CD1c-positive myeloid dendritic cell (primary cell): ENCODE data around the gene ELOVL2.
A peak's percentile ranks its signal among the peaks of the same experiment; 100 is the strongest.

Experiments
- DNase-seq: peaks from one replicate; pipeline ENCODE4 v3.0.0-alpha.2; 2016; ENCODE audit errors: extremely low spot score

Gene ELOVL2

DNA sequence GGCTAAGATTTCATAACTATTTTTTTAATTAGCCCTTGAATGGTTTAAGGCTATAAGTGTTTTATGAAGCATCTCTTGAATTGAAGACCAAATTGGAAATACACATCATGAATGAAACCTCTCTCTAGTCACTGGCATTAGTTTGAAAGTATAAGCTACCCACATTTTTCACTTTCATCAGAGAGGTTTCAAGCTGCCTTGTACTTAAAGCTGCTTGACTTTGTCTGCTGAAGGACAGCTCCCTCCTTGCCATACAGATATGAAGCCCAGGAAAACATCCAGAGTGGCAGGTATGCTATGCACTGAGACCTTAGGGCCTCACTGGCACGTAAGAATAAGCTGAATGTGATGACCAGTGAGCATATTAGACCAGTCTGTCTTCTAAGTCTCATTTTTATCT is 62.7 kb downstream of the ELOVL2 start:
- DNase-seq, result no peak

DNA sequence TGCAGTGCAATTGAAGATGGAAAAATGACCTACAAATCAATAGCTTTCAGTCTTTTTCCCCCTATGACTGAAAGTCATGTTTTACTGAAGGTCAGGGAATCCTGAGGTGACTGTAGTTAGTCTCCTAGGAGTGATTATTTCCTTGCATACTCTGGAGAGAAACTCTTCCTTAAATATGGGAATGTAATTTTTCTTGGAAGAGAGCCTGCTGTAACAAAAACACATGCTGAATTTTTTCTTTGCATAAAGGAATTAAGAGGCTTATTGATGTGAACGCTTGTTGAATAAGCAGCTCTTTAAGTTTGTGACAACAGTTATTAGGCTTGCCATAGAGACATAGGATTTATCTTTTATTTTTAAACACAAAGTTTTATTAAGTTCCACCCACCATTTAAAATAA is 64.5 kb downstream of the ELOVL2 start:
- DNase-seq, result no peak

DNA sequence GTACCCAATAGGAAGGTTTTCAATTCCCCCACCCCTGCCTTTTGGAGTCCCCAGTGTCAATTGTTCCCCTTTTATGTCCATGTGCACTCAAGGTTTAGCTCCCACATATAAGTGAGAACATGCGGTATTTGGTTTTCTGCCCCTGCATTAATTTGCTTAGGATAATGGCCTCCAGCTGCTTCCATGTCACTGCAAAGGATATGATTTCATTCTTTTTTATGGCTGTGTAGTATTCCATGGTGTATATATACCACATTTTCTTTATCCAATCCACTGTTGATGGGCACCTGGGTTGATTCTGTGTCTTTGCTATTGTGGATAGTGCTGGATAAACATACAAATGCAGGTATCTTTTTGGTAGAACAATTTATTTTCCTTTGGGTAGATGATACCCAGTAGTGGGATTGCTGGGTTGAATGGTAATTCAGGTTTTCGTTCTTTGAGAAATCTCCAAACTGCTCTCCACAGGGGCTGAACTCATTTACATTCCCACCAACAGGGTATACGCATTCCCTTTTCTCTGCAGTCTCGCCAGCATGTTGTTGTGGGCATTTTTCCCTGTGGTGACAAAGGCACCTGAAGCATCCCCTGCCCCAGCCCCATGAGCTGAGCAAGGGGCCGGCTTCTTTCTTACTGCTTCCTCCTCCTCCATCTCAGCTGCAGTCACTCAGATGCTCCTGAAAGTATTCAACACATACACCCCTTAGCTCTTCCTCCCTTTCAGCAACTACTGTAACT is 66.7 kb downstream of the ELOVL2 start:
- DNase-seq, result no peak

DNA sequence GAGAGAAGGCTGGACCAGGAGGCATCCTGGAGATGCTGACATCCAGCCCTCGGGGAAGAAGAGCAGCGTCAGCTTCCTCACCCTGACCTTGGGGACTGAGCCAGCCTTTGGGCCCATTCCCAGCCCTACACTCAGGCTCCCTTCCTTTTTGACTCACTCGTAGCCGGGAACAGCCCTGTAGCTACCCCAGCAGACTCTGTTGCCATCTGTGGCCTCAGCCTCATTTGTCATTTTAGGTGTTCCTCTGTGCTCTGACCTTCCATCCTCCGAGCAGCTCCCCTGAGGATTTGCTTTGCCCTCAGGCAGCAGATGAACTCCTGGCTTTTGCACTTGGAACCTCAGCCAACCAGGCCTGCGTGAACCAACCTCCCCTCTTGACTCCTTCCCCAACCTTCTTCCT is 67.5 kb downstream of the ELOVL2 start:
- no peak for DNase-seq

DNA sequence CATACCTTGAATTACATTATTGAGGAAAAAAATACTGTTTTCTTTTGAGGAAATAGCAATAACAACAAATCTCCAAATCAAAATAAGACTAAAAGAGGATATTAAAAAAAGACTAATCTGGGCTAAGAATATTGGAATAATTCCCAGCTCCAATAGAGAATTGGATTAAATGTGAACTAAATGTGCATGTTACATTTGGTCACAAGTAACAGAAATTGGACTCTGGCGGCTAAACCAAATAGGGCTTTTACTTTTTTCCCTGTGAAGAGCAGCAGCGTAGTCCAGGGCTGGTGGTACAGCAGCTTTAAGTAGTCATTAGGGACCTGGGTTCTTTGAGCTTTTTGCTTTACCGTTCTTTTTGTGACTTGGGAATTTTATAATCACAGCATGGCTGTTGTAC is 71.9 kb downstream of the ELOVL2 start:
- no peak for DNase-seq

DNA sequence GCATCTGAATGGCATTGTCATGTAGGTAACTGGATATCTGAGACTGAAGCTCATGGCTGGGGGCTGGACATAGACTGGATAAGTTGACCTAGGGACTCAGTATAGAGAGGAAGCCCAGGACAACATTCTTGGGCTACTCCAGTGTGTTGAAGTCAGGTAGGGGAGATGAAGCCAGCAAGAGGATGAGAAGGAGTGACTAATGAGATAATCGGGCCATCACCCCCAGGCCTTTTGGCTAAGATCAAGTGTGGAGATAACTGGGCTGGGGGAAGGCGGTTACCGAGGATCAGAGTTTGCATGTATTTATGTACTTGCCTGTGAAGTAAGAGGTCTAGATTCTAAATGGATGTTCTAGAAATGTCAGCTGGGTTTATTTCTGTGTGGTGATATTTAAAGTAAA is 73.4 kb downstream of the ELOVL2 start:
- no peak for DNase-seq

DNA sequence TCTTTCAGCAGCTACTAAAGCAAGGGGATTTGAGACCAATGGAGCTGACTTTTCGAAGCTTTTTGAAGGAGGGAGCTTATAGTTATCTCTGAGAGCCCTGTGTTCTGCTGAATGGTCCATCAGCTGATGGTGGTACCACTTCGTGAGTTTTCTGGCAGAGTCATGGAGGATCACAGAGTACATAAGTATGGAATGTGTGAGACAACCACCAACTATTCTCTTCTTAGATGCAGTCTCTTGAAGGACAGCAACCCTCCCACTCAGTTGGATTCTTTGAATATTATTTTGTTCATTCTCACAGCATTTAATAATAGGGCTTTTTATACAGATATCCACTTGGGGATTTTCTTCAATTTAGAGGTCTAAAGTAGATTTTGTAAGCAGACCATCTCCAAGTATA is 75.3 kb downstream of the ELOVL2 start:
- no peak for DNase-seq

DNA sequence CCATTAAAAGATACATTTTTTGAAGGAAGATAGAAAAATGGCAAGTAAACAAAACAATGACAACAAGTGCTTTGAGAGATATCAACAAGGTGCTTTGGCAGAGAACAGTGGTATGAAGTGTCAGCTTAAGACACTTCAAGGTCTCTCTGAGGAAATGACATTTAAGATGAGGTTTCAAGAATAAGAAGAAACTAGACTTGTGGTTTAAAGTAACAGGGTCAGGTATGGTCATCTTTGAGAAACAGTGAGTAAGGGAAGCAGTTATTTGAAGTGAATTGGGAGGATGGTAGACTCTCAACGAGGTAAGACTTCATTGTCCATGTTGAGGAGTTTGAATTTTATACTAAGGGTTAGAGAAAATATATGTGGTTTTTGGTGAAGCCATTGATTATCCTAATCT is 79.4 kb downstream of the ELOVL2 start:
- no peak for DNase-seq

DNA sequence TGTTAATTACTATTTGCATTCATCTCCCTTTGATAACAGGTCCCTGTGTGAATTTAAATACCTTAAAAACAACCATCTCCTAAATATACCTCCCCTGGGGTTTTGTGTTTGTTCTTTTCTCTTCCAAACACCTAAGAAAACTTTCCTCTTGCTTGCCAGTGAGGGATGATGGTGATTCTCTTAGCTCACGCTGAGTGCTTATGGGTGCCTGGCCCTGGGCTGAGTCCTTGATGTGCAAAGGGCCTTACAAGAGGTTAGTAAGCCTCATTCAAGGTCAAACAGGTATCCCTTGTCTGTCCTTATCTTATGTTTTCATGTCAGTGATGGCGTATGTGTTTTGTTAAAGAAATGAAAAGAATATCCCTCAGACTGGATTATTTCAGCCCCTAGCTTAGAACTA is 81.0 kb downstream of the ELOVL2 start:
- DNase-seq, result no peak

DNA sequence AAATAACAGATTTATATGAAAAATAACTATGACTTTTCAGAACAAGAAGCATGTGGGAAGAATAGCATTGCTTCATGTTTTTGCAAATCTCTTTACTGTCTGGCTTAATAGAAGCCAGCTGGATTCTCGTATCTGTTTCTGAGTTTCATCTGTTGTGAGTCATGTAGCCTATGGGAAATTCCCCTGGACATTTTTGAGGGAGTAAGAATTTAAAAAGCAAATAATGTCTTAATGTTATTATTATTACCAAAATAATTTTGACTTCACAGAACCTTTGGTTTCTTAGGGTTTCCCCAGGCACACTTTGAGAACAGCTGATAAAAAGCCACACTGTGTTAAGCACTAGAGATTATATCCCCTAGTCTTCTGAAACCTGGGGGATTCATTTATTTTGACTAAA is 81.4 kb downstream of the ELOVL2 start:
- no peak for DNase-seq

DNA sequence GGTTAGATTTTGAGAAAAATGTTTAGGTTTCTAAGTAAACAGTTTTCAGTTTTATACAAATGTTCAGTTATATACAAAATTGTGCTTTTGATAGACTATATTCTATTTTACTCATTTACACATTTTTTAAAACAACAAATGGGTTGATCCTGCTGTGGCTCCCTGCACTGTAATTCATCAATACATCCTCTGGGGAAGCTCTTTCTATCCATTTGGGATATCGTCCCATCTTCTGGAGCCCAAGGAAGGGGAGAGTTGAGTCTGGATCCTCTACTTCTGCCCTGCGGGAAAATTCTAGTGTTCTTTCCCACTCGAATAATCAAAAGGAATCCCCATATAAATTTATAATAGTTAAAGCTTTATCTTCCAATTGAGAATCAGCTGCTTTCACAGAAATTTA is 82.3 kb downstream of the ELOVL2 start:
- no peak for DNase-seq

DNA sequence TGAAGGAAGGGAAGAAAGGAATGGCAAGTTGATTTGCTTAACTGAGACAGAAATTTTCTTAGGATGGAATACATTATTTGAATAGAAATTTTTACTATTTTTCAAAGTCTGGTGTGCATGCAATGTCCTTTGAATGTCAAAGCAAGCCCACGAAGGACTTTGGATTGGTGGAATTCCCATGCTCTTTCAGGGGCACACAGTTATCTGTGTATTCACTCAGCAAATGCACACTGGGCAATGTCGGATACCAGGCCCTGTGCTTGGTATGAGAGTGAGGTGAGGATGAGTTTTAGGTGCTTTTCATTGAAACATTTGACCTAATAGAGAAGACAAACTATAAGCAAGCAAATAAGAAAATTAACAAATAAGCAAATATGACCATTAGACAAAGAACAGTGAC is 83.9 kb downstream of the ELOVL2 start:
- no peak for DNase-seq

DNA sequence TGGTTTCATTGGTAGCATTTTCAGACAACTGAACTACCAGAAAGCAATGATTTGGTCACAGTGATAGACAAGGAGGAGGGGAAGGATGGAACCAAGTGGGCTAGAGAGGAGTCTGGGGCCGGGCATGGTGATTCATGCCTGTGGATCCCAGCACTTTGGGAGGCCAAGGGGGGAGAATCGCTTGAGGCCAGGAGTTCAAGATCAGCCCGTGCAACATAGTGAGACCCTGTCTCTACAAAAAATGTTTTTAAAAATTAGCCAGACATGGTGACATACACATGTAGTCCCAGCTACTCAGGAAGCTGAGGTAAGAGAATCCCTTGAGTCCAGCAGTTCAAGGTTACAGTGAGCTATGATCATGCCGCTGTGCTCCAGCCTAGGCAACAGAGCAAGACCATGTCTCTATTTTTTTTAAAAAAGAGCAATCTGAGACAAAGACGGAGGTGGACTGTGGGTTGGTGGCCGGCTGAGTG is 86.7 kb downstream of the ELOVL2 start:
- no peak for DNase-seq

DNA sequence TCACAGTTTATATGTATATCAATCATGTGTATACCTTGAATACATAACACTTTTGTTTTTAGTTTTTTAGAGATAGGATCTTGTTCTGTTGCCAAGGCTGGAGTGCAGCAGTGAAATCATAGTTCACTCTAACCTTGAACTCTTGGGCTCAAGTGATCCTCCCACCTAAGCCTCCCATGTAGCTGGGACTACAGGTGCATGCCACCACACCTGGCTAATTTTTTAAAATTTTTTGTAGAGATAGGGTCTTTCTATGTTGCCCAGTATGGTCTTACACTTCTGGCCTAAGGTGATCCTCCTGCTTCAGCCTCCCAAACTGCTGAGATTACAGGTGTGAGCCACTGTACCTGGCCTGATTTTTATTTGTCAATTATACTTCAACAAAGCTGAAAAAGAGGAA is 87.3 kb downstream of the ELOVL2 start:
- no peak for DNase-seq

DNA sequence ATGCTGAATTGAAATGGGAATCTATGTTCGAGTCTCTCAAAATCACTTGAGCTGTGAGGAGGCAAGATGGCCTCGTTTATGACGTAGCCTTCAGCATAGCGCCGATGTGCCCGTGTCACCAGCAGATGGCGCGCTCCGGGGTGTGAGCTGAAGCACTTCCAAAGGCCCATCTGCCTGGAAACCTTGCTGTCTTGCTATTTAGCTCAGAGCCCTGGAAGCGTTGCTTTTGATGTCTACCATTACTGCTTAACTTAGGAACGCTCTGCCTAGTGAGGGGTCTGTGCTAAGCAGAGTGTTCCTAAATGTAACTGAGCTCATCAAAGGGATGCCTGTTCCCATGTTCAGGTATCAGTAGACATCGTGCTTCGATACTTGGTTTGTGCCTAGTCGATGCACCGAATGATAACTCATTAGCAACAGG is 89.5 kb downstream of the ELOVL2 start:
- DNase-seq, result peak; percentile 70

DNA sequence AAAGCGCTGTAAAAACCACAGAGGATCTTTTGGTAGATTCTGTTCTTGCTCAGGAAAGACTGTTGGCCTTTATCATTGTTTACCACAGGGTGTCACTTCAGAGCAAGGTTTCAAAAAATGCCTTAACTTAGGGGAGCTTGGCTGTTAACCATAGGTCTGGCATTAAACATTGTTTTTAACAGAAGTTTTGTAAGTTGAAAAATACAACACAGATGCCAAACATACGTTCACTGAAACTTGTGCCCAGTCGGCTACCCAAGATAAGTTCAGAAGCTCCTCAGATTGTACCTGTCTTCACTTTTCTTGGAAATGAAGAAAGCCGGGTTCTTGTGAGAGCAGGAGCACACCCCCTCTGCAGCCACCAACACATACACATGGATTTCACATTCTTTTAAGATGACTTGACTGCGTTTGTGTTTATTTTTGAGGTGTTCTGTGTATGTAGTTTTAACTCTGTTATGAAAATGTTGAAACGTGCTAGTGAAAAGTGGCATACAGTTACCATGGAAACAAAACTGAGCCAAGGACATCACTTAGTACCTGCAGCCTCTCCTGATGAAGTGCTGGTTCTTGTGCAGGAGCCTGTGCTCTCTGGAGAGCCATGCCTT is 92.3 kb downstream of the ELOVL2 start:
- DNase-seq, result peak; percentile 3

DNA sequence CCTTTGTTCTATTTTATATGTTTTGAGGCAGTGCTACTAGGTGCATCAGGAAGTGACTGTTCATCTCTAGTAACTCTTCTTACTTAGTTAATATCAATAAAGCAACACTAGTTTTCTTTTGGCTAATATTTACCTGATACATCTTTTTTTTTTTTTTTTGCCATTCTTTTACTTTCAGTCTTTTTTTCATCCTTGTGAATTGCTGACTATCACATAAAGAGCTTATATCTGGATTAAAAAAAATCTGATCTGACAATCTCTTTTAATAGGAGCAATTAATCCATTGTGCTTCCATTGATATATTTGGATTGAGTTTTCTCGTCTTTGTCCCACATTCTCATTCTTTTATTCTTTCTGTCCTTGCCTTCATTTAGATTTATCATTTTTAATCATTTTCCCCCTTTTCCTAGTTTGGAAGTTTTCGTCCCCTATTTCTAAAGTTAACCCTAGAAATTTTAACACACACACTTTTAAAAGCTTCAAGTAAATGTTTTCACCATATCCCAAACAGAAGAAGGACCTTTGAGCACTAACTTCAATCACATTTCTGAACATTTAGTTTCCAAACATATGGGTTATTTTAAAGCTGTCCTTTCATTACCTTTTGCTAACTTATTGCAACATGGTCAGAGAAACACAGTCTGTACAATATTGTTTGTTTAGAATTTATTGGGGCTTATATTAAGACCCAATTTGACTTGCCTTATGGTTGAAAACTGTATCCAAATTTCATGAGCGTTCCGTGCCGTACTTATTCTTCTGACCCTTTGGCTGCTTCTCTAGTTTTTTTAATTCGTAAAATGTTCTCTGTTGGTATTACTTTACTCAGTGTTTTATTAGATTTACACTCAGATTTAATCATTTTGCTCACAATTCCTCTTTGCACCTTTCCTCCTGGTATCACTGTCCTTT is 94.3 kb downstream of the ELOVL2 start:
- no peak for DNase-seq

DNA sequence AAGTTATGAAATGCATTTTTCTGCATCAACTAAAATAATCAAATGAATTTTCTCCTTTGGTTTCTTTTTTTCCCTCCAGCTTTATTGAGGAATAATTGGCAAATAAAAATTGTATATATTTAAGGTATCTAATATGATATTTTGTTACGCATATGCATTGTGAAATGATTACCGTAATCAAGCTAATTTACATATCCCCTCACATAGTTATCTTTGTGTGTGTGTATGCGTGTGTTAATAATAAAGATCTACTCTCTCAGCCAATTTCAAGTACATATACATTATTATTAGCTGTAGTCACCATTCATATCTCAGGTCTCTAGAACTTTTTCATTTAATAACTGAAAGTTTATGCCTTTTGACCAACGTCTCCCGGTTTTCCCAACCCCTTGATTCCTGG is 96.1 kb downstream of the ELOVL2 start:
- no peak for DNase-seq

DNA sequence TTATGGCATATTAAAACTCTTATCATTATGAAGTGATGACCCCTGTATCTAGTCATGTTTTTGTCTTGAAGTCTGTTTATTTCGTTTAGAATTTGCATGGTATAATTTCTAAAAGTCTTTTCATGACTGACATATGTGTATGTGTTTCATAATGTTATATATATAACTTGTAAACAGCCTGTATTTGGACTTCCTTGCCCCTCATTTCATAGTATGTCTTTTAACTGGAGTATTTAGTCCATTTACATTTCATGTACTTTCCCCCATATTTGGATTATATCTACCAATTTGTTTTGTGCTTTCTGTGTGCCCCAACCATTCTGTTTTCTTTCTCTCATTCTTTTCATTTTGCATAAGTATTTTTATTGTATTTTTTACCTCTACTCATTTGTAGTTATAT is 98.3 kb downstream of the ELOVL2 start:
- no peak for DNase-seq

DNA sequence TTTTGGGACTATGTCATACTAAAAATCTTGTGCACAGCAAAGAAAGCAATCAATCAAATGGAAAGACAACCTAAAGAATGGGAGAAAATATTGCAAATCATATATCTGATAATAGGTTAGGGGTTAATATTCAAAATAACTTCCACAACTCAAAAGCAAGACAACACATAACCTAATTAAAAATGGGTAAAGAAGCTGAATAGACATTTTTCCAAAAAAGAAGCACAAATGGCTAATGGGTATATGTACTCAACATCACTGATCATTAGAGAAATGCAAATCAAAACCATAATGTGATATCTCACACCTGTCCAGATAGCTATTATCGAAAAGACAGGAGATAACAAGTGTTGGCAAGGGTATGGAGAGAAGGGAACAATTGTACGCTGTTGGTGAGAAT is 104.3 kb downstream of the ELOVL2 start:
- no peak for DNase-seq

DNA sequence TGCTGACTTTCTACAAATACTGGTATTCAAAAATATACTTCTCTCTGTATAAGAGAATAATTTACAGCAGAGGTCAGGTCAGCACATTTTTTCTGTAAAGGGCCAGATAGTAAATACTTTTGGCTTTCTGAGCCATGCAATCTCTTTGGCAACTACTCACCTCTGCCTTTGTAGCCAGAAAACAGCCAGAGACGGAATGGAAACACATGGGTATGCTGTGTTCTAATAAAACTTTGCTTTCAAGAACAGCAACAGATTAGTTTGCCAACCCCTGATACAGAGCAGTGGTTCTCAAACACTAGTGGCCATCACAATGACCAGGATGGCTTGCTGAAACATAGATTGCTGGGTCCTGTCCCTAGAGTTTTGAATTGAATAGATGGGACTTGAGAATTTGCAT is 111.0 kb downstream of the ELOVL2 start:
- no peak for DNase-seq
